HepG2 (cell line): ENCODE data around the gene LRRFIP2.

ENCODE experiments used
- ETS1 ChIP-seq: sonication (generic); formaldehyde crosslinking; IDR thresholded peaks from 2 replicates; pipeline ENCODE4 v1.4.0; 2020; ENCODE audit warnings: missing genetic modification reagents
- NR2C2 ChIP-seq: sonication (generic); formaldehyde crosslinking; IDR thresholded peaks from 2 replicates; pipeline ENCODE4 v1.4.0; 2020; ENCODE audit warnings: missing genetic modification reagents, mild to moderate bottlenecking, moderate library complexity, borderline replicate concordance
- SUZ12 ChIP-seq: fragments of 150-350 bp; IDR thresholded peaks from 2 replicates; pipeline ENCODE4 v1.6.1; 2014; ENCODE audit warnings: low read depth, low read length

- TF ChIP-seq SUZ12 (no peak), NR2C2 (CRISPR knock-in tag) (no peak), ETS1 (CRISPR knock-in tag) (no peak)
Measured at GRCh38 chr3:37072892-37073291, 101.5 kb downstream of the LRRFIP2 start.
